Neural cell (in vitro differentiated cells): ENCODE measurements around the gene CREB3L2. TPM values are rescaled to one million over a fixed set of nuclear protein-coding genes. Genes with fewer than 3 reads are reported as not detected.

Experiments
- H2AFZ ChIP-seq: fragments of 200-600, 300-800 bp; sonication (generic), shearing (Covaris generic); 2 replicates; pipeline ENCODE4 v1.6.0; 2014; ENCODE audit warnings: low read depth, mild to moderate bottlenecking, antibody characterized with exemption, low read length, moderate library complexity
- H3F3A ChIP-seq: fragments of 200-600 bp; shearing (Covaris generic); 2 replicates; pipeline ENCODE4 v1.6.1; 2016; ENCODE audit warnings: mild to moderate bottlenecking, moderate library complexity, mixed read lengths, antibody characterized with exemption, low read length; ENCODE audit not compliant: insufficient read depth, poor library complexity, severe bottlenecking
- H3K27ac ChIP-seq: fragments of 200-600, 300-800 bp; sonication (generic), shearing (Covaris generic); 2 replicates; pipeline ENCODE4 v1.5.1; 2014; ENCODE audit warnings: mild to moderate bottlenecking, low read length, moderate library complexity
- H3K27me3 ChIP-seq: fragments of 300-800, 200-600 bp; sonication (generic), shearing (Covaris generic); 2 replicates; pipeline ENCODE4 v1.6.0; 2014; ENCODE audit warnings: mild to moderate bottlenecking, low read depth, low read length, moderate library complexity; ENCODE audit not compliant: insufficient read depth
- H3K36me3 ChIP-seq: fragments of 300-800, 200-600 bp; sonication (generic), shearing (Covaris generic); 2 replicates; pipeline ENCODE4 v1.5.1; 2014; ENCODE audit warnings: mild to moderate bottlenecking, antibody characterized with exemption, low read length, moderate library complexity; ENCODE audit not compliant: insufficient read depth
- H3K4me2 ChIP-seq: fragments of 300-800, 200-600 bp; sonication (generic), shearing (Covaris generic); 2 replicates; pipeline ENCODE4 v1.6.0; 2014; ENCODE audit warnings: mild to moderate bottlenecking, low read length
- H3K4me3 ChIP-seq: fragments of 300-800, 200-600 bp; sonication (generic), shearing (Covaris generic); 2 replicates; pipeline ENCODE4 v1.5.1; 2014; ENCODE audit warnings: mild to moderate bottlenecking, low read length, moderate library complexity
- H3K79me2 ChIP-seq: fragments of 200-600 bp; shearing (Covaris generic); replicated peaks from 2 replicates; pipeline ENCODE4 v1.6.0; 2014; ENCODE audit warnings: mild to moderate bottlenecking, low read length, moderate library complexity; ENCODE audit not compliant: insufficient read depth
- H3K9ac ChIP-seq: fragments of 300-800, 200-600 bp; sonication (generic), shearing (Covaris generic); 2 replicates; pipeline ENCODE4 v1.6.1; 2016; ENCODE audit warnings: mild to moderate bottlenecking, low read length, mixed read lengths
- H3K9me2 ChIP-seq: fragments of 200-600 bp; shearing (Covaris generic); 2 replicates; pipeline ENCODE4 v1.6.1; 2016; ENCODE audit warnings: mild to moderate bottlenecking, low read length, mixed read lengths; ENCODE audit not compliant: insufficient read depth
- H3K9me3 ChIP-seq: fragments of 200-600, 300-800 bp; sonication (generic), shearing (Covaris generic); 2 replicates; pipeline ENCODE4 v1.6.1; 2016; ENCODE audit warnings: mild to moderate bottlenecking, mixed run types, low read length, moderate library complexity, mixed read lengths
- H4K20me1 ChIP-seq: fragments of 200-600 bp; shearing (Covaris generic); 2 replicates; pipeline ENCODE4 v1.6.1; 2016; ENCODE audit warnings: mild to moderate bottlenecking, mixed run types; ENCODE audit not compliant: insufficient read depth
- EP300 ChIP-seq: fragments of 450-650 bp; conservative IDR thresholded peaks from 2 replicates; pipeline ENCODE4 v1.6.1; 2014; ENCODE audit warnings: antibody characterized with exemption, mild to moderate bottlenecking, moderate library complexity; ENCODE audit not compliant: poor library complexity, severe bottlenecking
- EZH2 ChIP-seq: fragments of 200-600, 300-800 bp; shearing (Covaris generic), sonication (generic); IDR thresholded peaks from 2 replicates; pipeline ENCODE4 v1.6.1; 2014; ENCODE audit warnings: antibody characterized with exemption, low read length, borderline replicate concordance, mild to moderate bottlenecking; ENCODE audit not compliant: insufficient read depth, poor library complexity, severe bottlenecking
- MXI1 ChIP-seq: fragments of 450-650 bp; conservative IDR thresholded peaks from 2 replicates; pipeline ENCODE4 v1.6.1; 2014; ENCODE audit warnings: antibody characterized with exemption, mild to moderate bottlenecking; ENCODE audit not compliant: poor library complexity, severe bottlenecking
- POLR2AphosphoS5 ChIP-seq: IDR thresholded peaks from 2 replicates; pipeline ENCODE4 v1.6.1; 2012
- RAD21 ChIP-seq: fragments of 450-650 bp; conservative IDR thresholded peaks from 2 replicates; pipeline ENCODE4 v1.6.1; 2014; ENCODE audit warnings: antibody characterized with exemption, mild to moderate bottlenecking, moderate library complexity
- REST ChIP-seq: IDR thresholded peaks from 2 replicates; pipeline ENCODE4 v1.6.1; 2012; ENCODE audit warnings: borderline replicate concordance
- SMC3 ChIP-seq: fragments of 450-650 bp; conservative IDR thresholded peaks from 2 replicates; pipeline ENCODE4 v1.6.1; 2014; ENCODE audit warnings: antibody characterized with exemption, mild to moderate bottlenecking, moderate library complexity; ENCODE audit not compliant: poor library complexity
- TAF1 ChIP-seq: IDR thresholded peaks from 2 replicates; pipeline ENCODE4 v1.6.1; 2012; ENCODE audit warnings: low read depth
- polyA plus RNA-seq: library from polyadenylated mRNA; depleted of rRNA; stranded (reverse); fragments of >200 nt; gene quantifications from 2 replicates; pipeline ENCODE4 v1.2.3, GENCODE V29; 2014
- TF ChIP-seq, protein P1 (sequence below): fragments of 450-650 bp; IDR thresholded peaks from 2 replicates; pipeline ENCODE4 v1.5.1; 2014; ENCODE audit warnings: antibody characterized with exemption, mild to moderate bottlenecking, moderate library complexity; ENCODE audit not compliant: poor library complexity, severe bottlenecking

CREB3L2 gene
- polyA plus RNA-seq, 1 donor from 2014 or later, result 1.5 TPM

- no peak overlapping the region for H3K4me2 ChIP-seq
These were observed 68.4 kb downstream of the CREB3L2 start for GRCh38 chr7:137933270-137934017.

DNA sequence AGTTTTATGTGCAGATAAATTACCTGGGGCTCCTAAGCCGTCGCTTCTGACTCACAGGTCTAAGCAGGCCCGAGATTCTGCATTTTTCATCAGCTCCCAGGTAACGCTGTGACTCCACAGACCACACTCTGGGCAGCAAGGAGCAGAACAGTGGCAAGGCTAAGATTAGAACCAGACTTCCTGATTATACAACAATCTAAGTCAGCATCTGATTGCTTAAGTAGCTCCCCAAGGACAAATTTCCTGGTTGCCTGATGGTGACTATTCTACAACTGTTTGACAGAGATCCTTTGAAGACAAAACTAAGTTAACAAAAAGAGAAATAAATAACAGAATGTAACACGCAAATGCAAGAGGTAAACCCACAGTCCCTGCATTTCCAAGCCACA, 69.0 kb downstream of the CREB3L2 start:
- no peaks in the 10 kb centered on the region for H3K9me3 ChIP-seq
- H3K4me2 ChIP-seq, result no peak overlapping the region
- H3K9ac ChIP-seq, result no peak overlapping the region
- H3K9me2 ChIP-seq, result no peaks in the 10 kb centered on the region
- TF ChIP-seq EP300, result no peak
- TF ChIP-seq, protein P1, sequence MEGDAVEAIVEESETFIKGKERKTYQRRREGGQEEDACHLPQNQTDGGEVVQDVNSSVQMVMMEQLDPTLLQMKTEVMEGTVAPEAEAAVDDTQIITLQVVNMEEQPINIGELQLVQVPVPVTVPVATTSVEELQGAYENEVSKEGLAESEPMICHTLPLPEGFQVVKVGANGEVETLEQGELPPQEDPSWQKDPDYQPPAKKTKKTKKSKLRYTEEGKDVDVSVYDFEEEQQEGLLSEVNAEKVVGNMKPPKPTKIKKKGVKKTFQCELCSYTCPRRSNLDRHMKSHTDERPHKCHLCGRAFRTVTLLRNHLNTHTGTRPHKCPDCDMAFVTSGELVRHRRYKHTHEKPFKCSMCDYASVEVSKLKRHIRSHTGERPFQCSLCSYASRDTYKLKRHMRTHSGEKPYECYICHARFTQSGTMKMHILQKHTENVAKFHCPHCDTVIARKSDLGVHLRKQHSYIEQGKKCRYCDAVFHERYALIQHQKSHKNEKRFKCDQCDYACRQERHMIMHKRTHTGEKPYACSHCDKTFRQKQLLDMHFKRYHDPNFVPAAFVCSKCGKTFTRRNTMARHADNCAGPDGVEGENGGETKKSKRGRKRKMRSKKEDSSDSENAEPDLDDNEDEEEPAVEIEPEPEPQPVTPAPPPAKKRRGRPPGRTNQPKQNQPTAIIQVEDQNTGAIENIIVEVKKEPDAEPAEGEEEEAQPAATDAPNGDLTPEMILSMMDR, result no peak
- no peak for TF ChIP-seq POLR2AphosphoS5
- H3F3A ChIP-seq, result no peaks in the 10 kb centered on the region
- H4K20me1 ChIP-seq, result no peaks in the 10 kb centered on the region
- no peak overlapping the region for H3K4me3 ChIP-seq
- no peaks in the 10 kb centered on the region for H3K36me3 ChIP-seq
- no peaks in the 10 kb centered on the region for H3K79me2 ChIP-seq
- no peak overlapping the region for H2AFZ ChIP-seq
- no peaks in the 10 kb centered on the region for H3K27me3 ChIP-seq
- H3K27ac ChIP-seq, result no peak overlapping the region

More at GRCh38 chr7:137933270-137934017, 68.4 kb downstream of the CREB3L2 start:
- Histone ChIP-seq H3K4me3 (no peak overlapping the region), H3K9ac (no peak overlapping the region), H3F3A (no peaks in the 10 kb centered on the region), H3K27ac (no peak overlapping the region), H3K27me3 (no peaks in the 10 kb centered on the region), H4K20me1 (no peaks in the 10 kb centered on the region), H2AFZ (no peak overlapping the region), H3K9me3 (no peaks in the 10 kb centered on the region), H3K9me2 (no peaks in the 10 kb centered on the region), H3K79me2 (no peaks in the 10 kb centered on the region), H3K36me3 (no peaks in the 10 kb centered on the region)
- TF ChIP-seq TAF1 (no peak), EZH2 (no peak), SMC3 (no peak), MXI1 (no peak), REST (no peak), RAD21 (no peak), POLR2AphosphoS5 (no peak), EP300 (no peak)
- TF ChIP-seq, protein P1, result no peak
